OCI-LY7 (cell line): ENCODE results near the gene TUBB1. TPM values are rescaled to one million over a fixed set of nuclear protein-coding genes. Genes with fewer than 3 reads are reported as not detected.

Source experiments
- BruUV-seq: library from RNA; stranded (reverse); fragments of 400-500 nt; replicated peaks from 2 replicates; lab custom pipeline; 2021; lab: Mats Ljungman, UMichigan
- CTCF ChIA-PET: fragments of 300-600 bp; sonication (Branson Sonifier 250); formaldehyde crosslinking; loops from one replicate; lab custom pipeline; 2022; ENCODE audit warnings: antibody characterized with exemption; ENCODE audit not compliant: unreplicated experiment; lab: Charles Lee
- POLR2A ChIA-PET: fragments of 300-600 bp; sonication (Branson Sonifier 250); formaldehyde crosslinking; loops from one replicate; lab custom pipeline; 2022; ENCODE audit warnings: antibody characterized with exemption; lab: Charles Lee
- DNase-seq: peaks from one replicate; pipeline ENCODE4 v3.0.0-alpha.2; 2015; ENCODE audit warnings: low spot score
- H2AFZ ChIP-seq: fragments of 200-600 bp; sonication (generic), shearing (Covaris generic); 2 replicates; pipeline ENCODE4 v1.6.1; 2014; ENCODE audit warnings: mild to moderate bottlenecking, antibody characterized with exemption, low read length, moderate library complexity
- H3K27ac ChIP-seq: fragments of 200-600 bp; sonication (generic); 2 replicates; pipeline ENCODE4 v1.5.1; 2014; ENCODE audit warnings: mixed run types, low read depth, mild to moderate bottlenecking, moderate library complexity, low read length, inconsistent platforms; ENCODE audit not compliant: poor library complexity, severe bottlenecking
- H3K36me3 ChIP-seq: fragments of 200-600 bp; sonication (generic); 2 replicates; pipeline ENCODE4 v1.6.1; 2014; ENCODE audit warnings: mild to moderate bottlenecking, antibody characterized with exemption, low read length, moderate library complexity, mixed read lengths; ENCODE audit not compliant: insufficient read depth
- H3K4me1 ChIP-seq: fragments of 200-600 bp; sonication (generic); 2 replicates; pipeline ENCODE4 v1.5.1; 2014; ENCODE audit warnings: mild to moderate bottlenecking, low read length; ENCODE audit not compliant: insufficient read depth, poor library complexity, severe bottlenecking
- H3K4me2 ChIP-seq: fragments of 200-600 bp; sonication (generic); 2 replicates; pipeline ENCODE4 v1.6.1; 2014; ENCODE audit warnings: mild to moderate bottlenecking, low read length
- H3K4me3 ChIP-seq: fragments of 200-600 bp; sonication (generic); 2 replicates; pipeline ENCODE4 v1.5.1; 2014; ENCODE audit warnings: mild to moderate bottlenecking, low read depth, low read length; ENCODE audit not compliant: poor library complexity, severe bottlenecking
- H3K79me2 ChIP-seq: fragments of 200-600 bp; sonication (generic); 2 replicates; pipeline ENCODE4 v1.6.1; 2016; ENCODE audit warnings: low read depth, mild to moderate bottlenecking, low read length, moderate library complexity, mixed read lengths; ENCODE audit not compliant: insufficient read depth
- H3K9me2 ChIP-seq: fragments of 200-600 bp; sonication (generic); 2 replicates; pipeline ENCODE4 v1.6.1; 2016; ENCODE audit warnings: mild to moderate bottlenecking, low read length, mixed read lengths; ENCODE audit not compliant: insufficient read depth
- H3K9me3 ChIP-seq: fragments of 200-600 bp; sonication (generic); 2 replicates; pipeline ENCODE4 v1.6.1; 2014; ENCODE audit warnings: mild to moderate bottlenecking, mixed run types, low read length, mixed read lengths
- H4K20me1 ChIP-seq: fragments of 200-600 bp; sonication (generic); 2 replicates; pipeline ENCODE4 v1.6.1; 2014; ENCODE audit warnings: mild to moderate bottlenecking, antibody characterized with exemption, low read length, moderate library complexity, mixed read lengths; ENCODE audit not compliant: insufficient read depth
- EZH2phosphoT487 ChIP-seq: fragments of 200-600 bp; sonication (generic); IDR thresholded peaks from 2 replicates; pipeline ENCODE4 v1.6.1; 2018; ENCODE audit warnings: low read depth, borderline replicate concordance, mild to moderate bottlenecking, mixed run types, antibody characterized with exemption, low read length, moderate library complexity, mixed read lengths
- intact Hi-C: fragments of 100-400 bp; cut with micrococcal nuclease; formaldehyde crosslinking; loops from one replicate; pipeline ENCODE4 v1.10.0; 2022; ENCODE audit not compliant: unreplicated experiment
- total RNA-seq, 2 experiments: library from RNA; depleted of rRNA in 1 of 2; stranded (reverse); fragments of >200 nt in 1 of 2; shearing (Covaris generic) in 1 of 2; gene quantifications; 2 replicates each; pipeline ENCODE4 v1.2.3, GENCODE V29; 2014 to 2022
- TF ChIP-seq, protein P1 (sequence below): fragments of 200-600 bp; sonication (generic); conservative IDR thresholded peaks from 2 replicates; pipeline ENCODE4 v1.5.1; 2014; ENCODE audit warnings: mild to moderate bottlenecking, antibody characterized with exemption, low read length, moderate library complexity, mixed read lengths

The TUBB1 gene
- total RNA-seq, 2 experiments from 2014 or later = 0.11 TPM; not detected in 1

- H4K20me1 ChIP-seq = no peaks in the 10 kb centered on the region
- no peaks in the 10 kb centered on the region for H3K79me2 ChIP-seq
- CTCF ChIA-PET = interaction anchor here (0.6 to 1.4 kb wide), 3 partner anchors 27 to 143 kb away, joined by 3 to 4 read pairs (median 4); no protein-coding TSS in a partner anchor
- H2AFZ ChIP-seq = peak overlapping the region; percentile 78; the same call in 1 of the 2 replicates
- no peak for TF ChIP-seq EZH2phosphoT487
- TF ChIP-seq, protein P1, sequence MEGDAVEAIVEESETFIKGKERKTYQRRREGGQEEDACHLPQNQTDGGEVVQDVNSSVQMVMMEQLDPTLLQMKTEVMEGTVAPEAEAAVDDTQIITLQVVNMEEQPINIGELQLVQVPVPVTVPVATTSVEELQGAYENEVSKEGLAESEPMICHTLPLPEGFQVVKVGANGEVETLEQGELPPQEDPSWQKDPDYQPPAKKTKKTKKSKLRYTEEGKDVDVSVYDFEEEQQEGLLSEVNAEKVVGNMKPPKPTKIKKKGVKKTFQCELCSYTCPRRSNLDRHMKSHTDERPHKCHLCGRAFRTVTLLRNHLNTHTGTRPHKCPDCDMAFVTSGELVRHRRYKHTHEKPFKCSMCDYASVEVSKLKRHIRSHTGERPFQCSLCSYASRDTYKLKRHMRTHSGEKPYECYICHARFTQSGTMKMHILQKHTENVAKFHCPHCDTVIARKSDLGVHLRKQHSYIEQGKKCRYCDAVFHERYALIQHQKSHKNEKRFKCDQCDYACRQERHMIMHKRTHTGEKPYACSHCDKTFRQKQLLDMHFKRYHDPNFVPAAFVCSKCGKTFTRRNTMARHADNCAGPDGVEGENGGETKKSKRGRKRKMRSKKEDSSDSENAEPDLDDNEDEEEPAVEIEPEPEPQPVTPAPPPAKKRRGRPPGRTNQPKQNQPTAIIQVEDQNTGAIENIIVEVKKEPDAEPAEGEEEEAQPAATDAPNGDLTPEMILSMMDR = no peak
- intact Hi-C loops = no loop called here
- peaks cover 17% of the 10 kb centered on the region for H3K4me1 ChIP-seq
- H3K36me3 ChIP-seq = no peaks in the 10 kb centered on the region
- POLR2A ChIA-PET = interaction anchor here (0.5 to 2.1 kb wide), 3 partner anchors 15 to 241 kb away, joined by 3 to 9 read pairs (median 8); partner anchors contain the start of gene ATP5F1E
- DNase-seq = no peak
- H3K4me2 ChIP-seq = peak overlapping the region; percentile 45
- no TSS peak for BruUV-seq
- no peak overlapping the region for H3K4me3 ChIP-seq
- H3K9me2 ChIP-seq = no peaks in the 10 kb centered on the region
- no peaks in the 10 kb centered on the region for H3K9me3 ChIP-seq
- H3K27ac ChIP-seq = peak overlapping the region; percentile 5
Measured at GRCh38 chr20:59015812-59016711, 3.2 kb upstream of the TUBB1 start.

- Histone ChIP-seq H2AFZ (peak overlapping the region; percentile 78), H3K79me2 (no peaks in the 10 kb centered on the region), H3K4me2 (peak overlapping the region; percentile 45), H3K9me3 (no peaks in the 10 kb centered on the region), H3K4me3 (no peak overlapping the region), H4K20me1 (no peaks in the 10 kb centered on the region), H3K9me2 (no peaks in the 10 kb centered on the region), H3K27ac (peak overlapping the region; percentile 5), H3K36me3 (no peaks in the 10 kb centered on the region), H3K4me1 (peaks cover 17% of the 10 kb centered on the region)
- ChIA-PET POLR2A (interaction anchor here (1.0 to 1.9 kb wide), 5 partner anchors 8 to 16 kb away, joined by 3 to 8 read pairs (median 5); no protein-coding TSS in a partner anchor), CTCF (interaction anchor here (1.4 kb wide), 1 partner anchor 27 kb away, joined by 4 read pairs; no protein-coding TSS in a partner anchor)
- DNase-seq = peak; percentile 44
- TF ChIP-seq, protein P1 = no peak
- TF ChIP-seq EZH2phosphoT487 = no peak
- intact Hi-C loops = no loop called here
- BruUV-seq = no TSS peak
Measured at GRCh38 chr20:59016795-59017492, 2.3 kb upstream of the TUBB1 start.
